NCI-H774 (cell line): ENCODE measurements around the gene DOP1A.

ENCODE experiments used
- DNase-seq: peaks from one replicate; lab custom pipeline; 2025; lab: John Stamatoyannopoulos, UW

DOP1A gene

GRCh38 chr6:83083476-83083875 is 16.0 kb downstream of the DOP1A start:
- DNase-seq: no peak

- no peak for DNase-seq
Measured at GRCh38 chr6:83086751-83087150, 19.3 kb downstream of the DOP1A start.

GRCh38 chr6:83092756-83093399 is 25.4 kb downstream of the DOP1A start:
- no peak for DNase-seq

- no peak for DNase-seq
Measured at GRCh38 chr6:83096791-83097190, 29.3 kb downstream of the DOP1A start.

- DNase-seq: no peak
Measured at GRCh38 chr6:83097204-83097603, 29.7 kb downstream of the DOP1A start.

- DNase-seq: no peak
Measured at GRCh38 chr6:83097675-83098074, 30.2 kb downstream of the DOP1A start.

- DNase-seq: no peak
Measured at GRCh38 chr6:83098589-83098988, 31.1 kb downstream of the DOP1A start.

DNA sequence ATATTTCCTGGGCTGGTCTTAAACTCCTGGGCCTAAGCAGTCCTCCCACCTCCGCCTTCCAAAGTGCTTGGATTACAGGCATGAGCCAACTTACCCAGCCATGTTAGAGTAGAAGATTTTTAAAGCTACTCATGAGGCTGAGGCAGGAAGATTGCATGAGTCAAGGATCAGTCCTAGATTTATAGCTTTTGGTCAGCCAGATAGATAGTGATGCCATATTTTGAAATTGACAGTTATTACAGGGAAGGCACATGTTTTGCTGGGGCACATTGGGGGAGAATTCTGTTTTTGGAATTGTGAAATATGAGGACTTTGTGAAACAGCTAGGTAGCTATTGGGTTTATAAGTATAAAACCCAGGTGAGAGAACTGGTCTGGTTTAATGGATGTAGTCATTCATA is 40.9 kb downstream of the DOP1A start:
- no peak for DNase-seq

DNA sequence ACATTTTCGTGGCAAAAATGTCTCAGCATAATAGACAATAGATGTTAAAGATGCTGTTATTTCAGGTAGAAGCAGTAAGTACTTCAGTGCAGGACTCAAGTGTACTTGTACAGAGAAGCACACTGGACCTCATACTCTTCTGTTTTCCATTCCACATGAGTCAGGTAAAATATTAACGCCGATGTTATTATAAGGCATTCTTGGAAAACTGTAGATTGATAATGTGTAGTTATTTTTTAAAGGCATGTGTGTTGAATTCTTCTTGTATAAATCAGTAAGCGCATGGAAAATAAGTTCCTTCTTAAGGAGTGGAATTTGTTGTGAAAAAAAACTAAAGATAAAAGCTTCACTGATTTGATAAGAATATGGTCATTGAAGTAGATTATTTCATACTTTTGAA is 45.8 kb downstream of the DOP1A start:
- no peak for DNase-seq

DNA sequence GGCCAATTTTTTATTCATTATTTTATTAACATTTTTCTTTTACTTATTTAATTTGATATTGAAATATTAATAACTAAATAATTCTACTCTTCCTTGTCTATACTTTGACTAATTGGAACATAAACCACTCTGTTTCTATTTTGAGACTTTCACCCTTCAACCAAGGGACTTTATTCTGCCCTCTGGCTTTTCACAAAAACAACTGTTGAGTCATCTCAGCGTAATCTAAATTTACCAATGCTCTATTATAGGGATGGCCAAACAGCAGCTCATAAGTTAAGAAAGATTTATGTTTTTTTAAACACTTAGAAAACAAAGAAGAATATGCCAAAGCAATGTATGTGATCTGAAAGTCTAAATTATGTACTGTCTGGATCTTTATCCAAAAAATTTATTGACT is 46.7 kb downstream of the DOP1A start:
- no peak for DNase-seq

- DNase-seq: no peak
Measured at GRCh38 chr6:83117802-83118201, 50.3 kb downstream of the DOP1A start.

DNA sequence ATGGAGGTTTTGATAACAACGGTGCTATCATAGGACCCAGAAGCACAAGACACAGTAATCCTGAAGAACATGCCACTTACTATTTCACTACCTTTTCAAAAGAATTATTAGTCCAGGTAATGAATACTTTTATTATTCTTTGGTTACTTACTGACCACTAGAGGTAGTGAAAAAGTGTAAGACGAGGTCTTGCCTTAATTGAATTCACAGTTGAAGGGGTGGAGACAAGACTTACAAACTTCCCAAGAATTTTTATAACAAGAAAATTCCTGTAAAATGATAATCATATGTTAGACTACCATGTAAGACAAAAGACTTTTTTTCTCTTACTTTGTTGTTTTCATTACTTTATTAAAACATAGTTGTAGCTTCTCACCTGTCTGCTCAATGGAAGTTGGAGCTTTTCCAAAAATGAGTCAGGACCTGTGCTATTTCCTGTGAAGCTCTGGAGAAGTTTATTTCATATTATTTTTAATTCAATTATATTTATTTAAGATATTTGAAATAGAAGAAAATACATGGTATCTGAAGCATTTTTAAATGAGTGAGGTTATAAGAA is 52.4 kb downstream of the DOP1A start:
- no peak for DNase-seq

DNA sequence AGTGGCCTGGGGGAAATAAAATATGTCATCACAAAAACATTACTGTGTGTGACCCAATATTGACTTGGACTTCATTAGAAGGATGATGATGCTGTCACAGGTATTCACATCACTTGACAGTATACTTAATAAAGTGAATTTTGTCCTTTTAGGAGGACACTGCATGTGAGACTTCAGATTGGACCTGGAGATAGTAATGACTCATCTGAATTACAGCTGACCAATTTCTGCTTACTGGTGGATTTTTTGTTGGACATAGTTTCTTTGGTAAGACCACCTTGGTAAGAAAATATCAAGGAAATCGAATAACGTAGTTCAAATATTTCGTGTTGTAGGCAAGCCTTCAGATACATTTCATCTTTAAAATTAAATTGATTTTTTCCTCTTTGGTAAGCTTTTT is 57.1 kb downstream of the DOP1A start:
- DNase-seq: no peak

GRCh38 chr6:83125425-83125824 is 58.0 kb downstream of the DOP1A start:
- no peak for DNase-seq

- no peak for DNase-seq
Measured at GRCh38 chr6:83126223-83126622, 58.8 kb downstream of the DOP1A start.

DNA sequence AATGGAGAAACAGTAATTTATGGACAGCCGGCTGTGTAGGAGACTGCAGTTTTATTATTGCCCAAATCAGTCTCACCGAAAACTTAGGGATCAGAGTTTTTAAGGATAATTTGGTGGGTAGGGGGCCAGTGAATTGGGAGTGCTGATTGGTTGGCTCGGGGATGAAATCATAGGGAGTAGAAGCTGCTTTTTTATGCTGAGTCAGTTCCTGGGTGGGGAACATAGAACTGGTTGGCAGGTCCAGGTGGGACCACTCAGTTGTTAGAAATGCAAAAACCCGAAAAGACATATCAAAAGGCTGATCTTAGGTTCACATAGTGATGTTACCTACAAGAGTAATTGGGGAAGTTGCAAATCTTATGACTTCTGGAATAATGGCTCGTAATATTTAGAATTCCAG is 59.3 kb downstream of the DOP1A start:
- no peak for DNase-seq

- DNase-seq: no peak
Measured at GRCh38 chr6:83127258-83127657, 59.8 kb downstream of the DOP1A start.

- no peak for DNase-seq
Measured at GRCh38 chr6:83127976-83128375, 60.5 kb downstream of the DOP1A start.

- DNase-seq: no peak
Measured at GRCh38 chr6:83132121-83132520, 64.7 kb downstream of the DOP1A start.

DNA sequence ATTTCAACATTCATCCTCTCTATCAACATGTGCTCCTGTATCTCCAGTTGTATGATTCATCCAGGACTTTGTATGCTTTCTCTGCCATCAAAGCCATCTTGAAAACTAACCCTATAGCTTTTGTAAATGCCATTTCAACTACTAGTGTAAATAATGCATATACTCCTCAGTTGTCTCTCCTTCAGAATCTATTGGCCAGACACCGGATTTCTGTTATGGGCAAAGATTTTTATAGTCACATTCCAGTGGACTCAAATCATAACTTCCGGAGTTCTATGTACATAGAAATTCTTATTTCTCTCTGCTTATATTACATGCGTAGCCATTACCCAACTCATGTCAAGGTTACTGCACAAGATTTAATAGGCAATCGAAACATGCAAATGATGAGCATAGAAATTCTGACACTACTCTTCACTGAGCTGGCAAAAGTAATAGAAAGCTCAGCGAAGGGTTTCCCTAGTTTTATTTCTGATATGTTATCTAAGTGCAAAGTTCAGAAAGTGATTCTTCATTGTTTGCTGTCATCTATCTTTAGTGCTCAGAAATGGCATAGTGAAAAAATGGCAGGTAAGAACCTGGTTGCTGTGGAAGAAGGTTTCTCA is 70.7 kb downstream of the DOP1A start:
- DNase-seq: no peak

DNA sequence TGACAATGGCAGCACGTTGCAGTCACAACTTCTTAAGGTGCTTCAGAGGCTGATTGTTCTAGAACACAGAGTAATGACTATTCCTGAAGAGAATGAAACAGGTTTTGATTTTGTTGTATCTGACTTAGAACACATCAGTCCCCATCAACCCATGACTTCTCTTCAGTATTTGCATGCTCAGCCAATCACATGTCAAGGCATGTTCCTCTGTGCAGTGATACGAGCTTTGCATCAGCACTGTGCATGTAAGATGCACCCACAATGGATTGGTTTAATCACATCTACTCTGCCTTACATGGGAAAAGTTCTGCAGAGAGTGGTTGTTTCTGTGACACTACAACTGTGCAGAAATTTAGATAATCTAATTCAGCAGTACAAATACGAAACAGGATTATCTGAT is 71.3 kb downstream of the DOP1A start:
- no peak for DNase-seq

GRCh38 chr6:83151114-83151513 is 83.6 kb downstream of the DOP1A start:
- DNase-seq: no peak

GRCh38 chr6:83152913-83153312 is 85.4 kb downstream of the DOP1A start:
- no peak for DNase-seq
